SH-SY5Y (cell line): ENCODE measurements around the gene ZKSCAN8.

Experiments
- GATA2 ChIP-seq: IDR thresholded peaks from 2 replicates; pipeline ENCODE4 v1.6.1; 2011; ENCODE audit warnings: mild to moderate bottlenecking, low read depth, low read length
- GATA3 ChIP-seq: IDR thresholded peaks from 2 replicates; pipeline ENCODE4 v1.6.1; 2011; ENCODE audit warnings: low read depth, mild to moderate bottlenecking, low read length, moderate library complexity

DNA sequence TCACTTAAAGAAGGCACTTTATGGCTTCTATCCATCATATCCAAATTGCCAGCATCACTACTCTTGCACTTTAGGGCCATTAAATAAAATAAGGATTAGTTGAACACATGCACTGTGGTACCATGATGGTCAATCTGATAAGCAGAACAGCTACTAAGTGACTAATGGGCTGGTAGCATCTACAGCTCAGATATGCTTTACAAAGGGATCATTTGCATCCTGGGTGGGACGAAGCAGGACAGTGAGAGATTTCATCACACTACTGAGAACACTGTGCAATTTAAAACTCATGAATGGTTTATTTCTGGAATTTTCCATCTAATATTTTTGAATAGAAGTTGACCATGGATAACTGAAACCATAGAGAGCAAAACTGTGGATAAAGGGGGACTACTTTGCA is 58.3 kb downstream of the ZKSCAN8 start:
- TF ChIP-seq GATA3: no peak
- no peak for TF ChIP-seq GATA2
